ENCODE results near the gene GRID1.

GRID1 gene

DNA sequence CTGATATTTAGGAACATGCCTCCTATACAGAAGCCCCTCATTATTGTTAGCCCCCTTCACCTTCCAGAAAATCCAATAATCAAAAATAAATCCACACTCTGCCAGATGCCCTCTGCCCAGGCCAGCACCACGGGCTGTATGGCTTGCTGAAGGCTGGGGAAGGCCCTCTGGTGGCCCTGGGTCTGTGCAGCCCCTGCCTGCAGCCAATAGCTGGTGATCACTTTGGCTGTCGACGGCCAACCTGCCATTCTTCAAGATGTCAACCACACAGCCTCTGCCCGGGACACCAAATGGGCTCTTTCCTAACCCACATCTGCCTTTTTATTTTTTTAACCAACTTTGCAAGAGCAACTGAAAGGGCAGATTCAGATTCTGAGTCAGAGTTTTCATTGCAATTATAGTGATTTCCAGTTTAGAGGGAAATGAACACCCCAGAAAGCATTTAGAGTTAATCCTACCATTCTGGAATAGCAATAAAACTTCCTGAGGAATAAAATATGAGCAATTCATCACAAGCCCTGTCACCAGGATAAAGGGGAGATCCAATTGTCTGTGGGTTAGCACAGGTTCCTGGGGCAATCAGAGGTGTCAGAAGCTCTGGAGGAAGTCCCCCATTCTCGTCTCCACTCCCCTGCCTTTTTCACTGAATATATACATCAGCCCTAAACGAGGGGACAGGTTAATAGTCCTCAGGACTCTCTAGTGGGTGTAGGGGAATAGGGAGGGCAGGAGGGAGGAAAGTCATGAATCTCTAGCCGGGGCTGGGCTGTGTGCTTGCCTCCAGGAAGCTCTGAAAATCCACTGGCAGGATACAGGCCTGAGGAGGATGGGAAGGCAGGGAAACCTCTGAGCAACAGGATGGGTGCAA lies 211.3 kb downstream of the GRID1 start:
- no peak for DNase-seq

DNA sequence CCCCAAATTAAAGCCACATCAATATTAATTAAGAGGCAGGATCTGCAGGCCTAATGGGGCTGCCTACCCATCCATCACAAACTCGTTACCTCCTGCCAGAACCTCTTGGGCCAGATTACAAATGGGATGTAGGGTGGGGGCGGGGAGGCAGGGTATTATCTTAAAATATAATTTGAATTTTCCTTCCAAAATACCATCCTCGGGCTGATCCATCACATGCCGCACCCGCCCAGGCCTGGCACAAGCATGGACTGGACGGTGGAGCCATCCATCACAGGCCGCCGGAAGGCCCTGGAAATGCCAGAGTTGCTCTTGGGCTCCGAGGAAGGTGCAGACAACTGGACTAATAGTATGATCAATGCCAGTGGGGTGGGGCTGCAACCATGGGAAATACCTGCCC lies 212.8 kb downstream of the GRID1 start:
- no peak for DNase-seq

DNA sequence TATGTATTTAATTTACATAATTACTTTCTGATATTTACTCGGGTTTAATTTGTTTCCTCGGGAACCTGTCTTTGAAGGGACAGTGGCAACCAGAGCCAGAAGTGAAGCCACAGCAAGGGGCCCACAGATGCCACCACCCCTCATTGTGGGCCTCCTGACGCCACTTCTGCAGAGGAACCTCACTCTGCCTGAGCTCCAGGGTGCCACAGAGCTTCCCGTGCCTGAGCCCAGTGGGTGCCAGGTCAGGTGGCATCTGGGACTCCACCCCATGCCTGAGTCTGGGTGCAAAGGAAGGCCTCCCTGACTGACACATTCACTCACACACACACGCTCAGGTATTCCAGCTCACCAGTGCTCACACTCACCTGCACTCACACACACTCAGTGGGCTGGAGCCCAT lies 213.7 kb downstream of the GRID1 start:
- DNase-seq: no peak

DNA sequence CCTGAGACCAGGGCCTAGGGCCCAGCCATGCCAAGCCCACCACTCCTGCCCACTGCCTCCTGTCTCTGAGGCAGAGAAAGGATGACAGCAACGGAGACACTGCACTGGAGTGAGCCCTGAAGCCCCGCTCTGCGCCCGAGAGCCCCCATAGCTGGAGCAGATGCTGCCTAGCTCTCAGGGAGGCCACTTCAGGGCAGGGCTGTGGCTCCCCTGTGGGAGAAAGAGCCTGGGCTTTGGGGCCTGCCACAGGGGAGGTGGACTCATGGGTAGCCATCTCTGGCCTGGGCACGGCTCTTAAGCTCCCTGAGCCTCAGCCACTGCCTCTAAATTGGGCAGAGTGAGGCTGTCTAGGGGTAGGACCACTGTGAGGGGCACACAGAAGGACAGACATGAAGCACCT lies 214.2 kb downstream of the GRID1 start:
- DNase-seq: no peak

DNA sequence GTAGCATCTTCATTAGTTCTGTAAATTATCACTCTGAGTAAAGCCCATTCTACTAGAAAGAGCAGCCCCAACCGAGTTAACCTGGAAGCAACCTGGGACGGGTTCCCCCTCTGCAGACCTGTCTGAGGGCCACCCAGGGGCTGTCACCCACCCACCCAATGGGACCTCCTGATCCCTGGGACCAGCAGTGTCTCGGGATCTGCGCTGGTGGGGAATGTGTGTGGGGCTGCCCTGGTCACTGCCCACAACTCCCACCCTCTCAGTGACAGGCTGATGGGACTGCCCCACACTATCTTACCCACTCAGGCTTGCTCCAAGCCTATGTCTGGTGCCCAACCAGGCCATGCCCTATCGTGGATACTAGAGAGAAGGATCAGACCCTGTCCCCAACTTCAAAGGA lies 215.0 kb downstream of the GRID1 start:
- DNase-seq: no peak

DNA sequence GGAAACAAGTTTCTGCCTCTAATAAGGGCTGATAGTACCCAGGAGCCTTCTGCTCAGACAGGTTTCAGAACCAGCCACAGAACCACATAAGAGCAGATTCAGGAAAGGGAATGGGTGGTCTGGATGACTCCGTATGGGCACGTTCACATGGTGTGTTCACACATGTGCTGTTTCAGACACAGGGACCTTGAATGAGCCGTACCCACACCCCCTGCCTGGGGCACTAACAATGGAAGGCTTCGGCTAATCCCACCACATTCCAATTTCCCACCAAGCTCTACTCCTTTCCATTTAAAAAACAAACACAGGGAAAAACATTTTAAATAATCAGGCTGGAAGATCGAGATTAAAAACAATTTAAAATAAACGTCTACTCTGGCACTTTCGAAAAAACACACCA lies 217.3 kb downstream of the GRID1 start:
- no peak for DNase-seq

DNA sequence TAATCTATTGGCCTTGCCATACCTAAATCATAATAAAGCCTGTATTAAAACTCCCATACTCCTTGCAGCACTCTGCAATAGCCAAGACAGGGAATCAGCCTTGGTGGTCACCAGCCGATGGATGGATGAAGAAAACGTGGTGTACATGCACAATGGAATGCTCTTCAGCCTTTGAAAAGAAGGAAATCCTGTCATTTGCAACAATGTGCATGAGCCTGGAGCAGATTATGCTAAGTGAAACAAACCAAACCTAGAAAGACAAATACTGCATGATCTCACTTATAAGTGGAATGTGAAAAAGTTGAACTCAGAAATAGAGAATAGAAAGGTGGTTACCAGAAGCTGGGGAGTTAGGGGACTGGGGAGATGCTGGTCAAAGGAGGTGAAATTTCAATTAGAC lies 218.5 kb downstream of the GRID1 start:
- DNase-seq: no peak

DNA sequence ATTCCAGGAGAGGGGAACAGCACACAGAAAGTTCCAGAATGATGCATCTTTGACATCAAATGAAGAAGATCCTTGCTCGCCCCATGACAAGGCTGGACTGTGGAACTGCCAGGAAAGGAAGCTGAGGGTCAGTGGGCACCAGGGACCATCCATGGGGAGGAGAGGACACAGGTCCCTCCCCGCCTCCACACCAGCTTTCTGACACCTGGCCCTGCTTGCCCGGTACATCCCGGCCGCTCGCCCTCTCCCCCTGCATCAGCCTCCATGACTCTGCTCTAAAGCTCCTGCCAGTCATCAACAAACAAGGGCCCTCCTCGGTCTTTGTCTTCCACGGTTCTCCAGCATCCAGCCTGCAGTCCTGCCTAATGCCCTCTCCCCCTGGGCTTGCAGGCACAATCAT lies 222.3 kb downstream of the GRID1 start:
- DNase-seq: no peak

DNA sequence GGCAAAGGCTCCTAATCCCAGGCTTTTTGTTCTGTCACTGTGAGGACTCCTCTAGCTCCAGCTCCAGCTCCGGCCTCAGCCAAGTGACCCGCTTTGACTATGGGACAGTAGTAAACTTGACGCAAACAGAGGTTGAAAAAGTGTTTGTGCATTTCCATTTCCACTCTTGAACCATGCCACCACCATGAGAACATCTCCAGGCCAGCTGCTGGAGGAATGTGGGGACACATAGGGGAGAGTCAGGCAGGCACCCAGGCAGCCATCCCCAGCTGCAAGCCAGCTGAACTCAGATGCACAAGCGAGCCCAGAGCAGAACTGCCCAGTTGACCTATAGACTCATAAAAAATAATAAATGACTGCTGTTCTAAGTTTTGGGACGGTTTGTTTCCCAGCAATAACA lies 224.7 kb downstream of the GRID1 start:
- no peak for DNase-seq

DNA sequence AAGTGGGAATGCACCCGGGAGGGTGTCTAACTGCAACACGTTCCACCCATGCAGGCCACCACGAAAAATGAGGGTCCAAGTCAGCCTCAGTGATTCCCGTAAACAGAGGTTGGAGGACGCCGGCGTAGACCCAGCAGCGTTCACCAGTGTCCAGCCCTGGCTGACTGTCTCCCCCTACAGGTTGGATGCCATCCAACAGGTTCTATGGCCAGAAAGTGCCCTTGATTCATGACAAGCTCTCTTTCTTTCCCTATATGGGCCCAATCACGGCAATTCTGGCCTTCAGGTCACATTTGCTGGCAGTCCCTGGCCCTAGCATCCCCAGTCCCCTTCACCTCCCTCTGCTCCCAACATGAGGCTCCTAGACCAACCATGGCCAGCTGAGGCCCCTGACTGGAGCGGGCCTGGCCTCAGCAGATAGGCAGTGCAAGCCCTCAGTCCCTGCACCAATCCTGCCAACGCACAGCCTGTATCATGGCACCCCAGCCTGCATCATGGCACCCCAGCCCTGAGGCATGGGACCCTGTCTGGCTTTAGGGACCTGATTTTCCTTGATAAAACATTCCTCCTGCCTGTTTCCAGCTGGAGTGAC lies 227.4 kb downstream of the GRID1 start:
- no peak for DNase-seq

DNA sequence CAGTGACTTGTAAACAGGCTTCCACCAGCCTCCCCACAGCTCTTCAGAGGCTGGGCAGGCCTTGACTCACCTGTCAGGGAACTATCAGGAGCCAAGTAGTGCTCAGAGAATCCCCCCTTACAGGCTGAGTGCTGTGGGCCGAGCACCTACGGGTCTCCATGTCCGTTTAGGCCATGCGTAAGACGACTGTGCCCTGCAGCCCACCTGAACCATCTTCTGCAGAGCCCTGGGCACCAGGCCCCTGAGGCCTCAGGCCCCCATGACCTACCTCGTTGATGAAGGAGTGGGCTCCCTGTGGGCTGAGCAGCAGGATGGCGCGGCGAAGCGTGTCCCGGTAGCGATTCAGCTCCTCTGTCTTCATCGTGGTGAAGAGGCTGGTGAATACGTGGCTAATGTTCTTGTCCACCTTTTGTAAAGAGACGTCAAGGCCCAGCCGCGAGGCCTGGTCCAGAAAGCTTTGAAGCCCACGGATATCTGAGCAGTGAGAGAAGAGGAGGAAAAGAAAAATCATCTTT lies 228.0 kb downstream of the GRID1 start:
- DNase-seq: no peak

DNA sequence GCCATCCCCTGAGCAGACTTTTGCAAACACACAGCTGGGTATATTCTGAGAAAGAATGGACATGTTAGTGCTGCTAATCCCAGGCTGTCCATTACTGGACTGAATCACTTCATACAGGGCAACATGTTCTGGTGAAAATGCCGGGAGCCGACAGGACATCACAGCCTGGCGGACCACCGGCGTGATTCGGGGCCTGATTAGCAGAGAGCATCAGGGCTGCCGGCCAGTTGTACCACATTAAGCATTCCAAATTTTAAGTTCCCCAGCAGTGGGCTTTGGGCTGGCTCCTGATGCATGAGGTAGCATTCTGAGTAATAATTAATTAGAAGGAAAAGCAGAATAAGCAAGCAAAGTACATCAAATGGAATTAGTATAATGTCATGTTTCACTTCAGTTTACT lies 229.0 kb downstream of the GRID1 start:
- DNase-seq: no peak

DNA sequence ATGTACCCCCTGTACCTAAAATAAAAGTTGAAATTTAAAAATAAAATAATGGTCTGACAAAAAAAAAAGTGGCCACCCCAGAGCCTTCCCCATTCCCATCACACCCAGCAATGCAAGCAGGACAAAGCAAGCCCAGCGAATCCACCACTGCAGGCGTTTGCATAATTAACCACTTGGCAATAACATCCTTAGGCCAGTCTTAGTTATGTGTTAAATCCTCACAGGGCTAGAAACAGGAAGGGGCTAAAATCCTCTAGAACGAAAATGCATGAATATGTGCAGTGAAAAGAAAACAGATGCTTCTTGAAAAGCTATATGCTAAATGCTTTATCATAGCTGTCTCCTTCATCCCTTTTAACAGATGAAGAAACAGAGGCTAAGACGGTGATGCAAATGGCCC lies 229.7 kb downstream of the GRID1 start:
- DNase-seq: no peak

DNA sequence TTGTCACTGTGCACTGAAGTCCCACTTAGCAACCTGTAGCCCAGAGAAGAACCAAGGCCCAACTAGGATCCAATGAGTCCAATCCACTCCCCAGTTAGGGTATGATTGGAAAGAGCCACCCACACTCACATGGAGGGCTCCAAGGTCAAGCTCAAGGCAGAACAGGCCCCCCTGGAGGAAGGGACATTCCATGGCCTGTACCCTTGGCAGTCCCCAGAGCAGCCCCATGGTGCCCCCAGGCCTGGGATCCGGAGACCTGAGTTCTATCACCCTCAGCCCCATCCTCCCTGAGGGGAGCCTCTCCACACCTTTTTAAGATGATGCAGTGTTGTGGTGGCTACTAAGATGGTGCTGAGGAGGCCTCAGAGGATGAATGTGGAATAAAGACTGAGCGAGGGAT lies 231.4 kb downstream of the GRID1 start:
- no peak for DNase-seq

DNA sequence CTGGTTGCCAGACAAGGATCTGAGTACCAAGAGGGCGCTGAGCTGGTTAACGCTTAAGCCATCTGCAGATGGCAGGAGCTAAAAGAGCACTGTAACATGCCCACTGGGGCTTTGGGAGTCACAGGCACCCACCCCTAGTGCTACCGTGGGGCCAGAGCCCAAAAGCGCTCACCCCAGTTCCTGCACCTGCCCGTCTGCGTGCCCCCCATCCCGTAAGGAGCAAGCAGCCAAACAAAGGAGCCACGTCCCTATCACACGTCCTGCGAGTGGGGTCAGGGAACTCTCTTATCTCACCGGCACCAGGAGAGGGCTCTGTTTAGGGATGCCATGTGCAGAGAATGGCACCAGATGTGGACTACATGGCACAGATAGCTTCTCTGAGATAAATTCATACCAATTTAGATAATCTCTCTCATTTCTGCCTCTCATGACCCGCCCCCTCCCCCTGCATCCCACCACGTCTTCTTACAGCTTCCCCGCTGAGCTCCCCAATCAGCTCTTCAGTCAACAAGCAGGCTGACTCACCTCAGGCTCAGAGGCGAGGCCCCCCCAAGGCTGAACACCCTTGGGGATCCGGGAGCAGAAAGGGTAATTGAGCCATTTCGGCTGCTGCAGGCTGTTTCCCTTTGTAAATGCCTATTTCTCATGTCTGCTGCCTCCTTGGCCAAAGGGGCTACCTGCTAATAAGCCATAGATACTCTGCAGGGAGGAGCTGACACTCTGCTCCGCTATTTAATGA lies 235.7 kb downstream of the GRID1 start:
- DNase-seq: no peak

DNA sequence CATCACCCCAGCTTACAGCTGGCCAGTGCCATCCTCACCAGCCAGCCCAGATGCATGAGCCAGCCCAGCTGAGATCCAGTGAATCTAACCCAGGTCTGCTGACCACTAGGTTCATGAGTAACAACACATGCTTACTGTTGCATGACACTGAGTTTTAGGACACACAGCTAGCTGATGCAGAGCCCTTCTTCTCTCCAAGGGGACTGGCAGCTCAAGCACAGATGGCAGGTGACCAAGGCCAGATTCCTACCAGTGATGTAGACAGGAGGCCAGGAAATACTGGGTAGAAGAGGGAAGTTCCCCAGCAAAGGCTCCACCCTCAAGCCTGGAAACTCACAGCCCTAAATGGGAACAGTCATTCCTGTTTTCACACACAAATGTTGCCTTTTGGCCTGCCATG lies 236.6 kb downstream of the GRID1 start:
- no peak for DNase-seq

DNA sequence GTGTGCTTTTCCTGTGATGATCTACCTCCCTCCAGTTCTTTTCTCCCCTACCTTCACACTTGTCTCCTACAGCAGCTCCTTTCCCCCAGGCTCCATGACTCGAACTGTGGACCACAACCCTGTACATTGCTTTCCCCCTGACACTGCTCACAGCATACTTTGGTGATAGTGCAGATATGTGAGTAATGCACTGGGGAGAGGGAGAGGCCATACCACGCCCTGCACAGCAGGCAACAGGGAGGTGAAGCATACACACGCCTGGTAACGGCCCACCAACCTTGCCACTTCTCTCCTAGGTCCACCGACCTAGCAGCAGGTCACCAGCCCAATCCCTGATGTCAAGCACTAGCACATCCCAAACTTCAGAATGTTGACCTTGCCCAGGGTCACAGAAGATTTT lies 238.2 kb downstream of the GRID1 start:
- DNase-seq: no peak

DNA sequence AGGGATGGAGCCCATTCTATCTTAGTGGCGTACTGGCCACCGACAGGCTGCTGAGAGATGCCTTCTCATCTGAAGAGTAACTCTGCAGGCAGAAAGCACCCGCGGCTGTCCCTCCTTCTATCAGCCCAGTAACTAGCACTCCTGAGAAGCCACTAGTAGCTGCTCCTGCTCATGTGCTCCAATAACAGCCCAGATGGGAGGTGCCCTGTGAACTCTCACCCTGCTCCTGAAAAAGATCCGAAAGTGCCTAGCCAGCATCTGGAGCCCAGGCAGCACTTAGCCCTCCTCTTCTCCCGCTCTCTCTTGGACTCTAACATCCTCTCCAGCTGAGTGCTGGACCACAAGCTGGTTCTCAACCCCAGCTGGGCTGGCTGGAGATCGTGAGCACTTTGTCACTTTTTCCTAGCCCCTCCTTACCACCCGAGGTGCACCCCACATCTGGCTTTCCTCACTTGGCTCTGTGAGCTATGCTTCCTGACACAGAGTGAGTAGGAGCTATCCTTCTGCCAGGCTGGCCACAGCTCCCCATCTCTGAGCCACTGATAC lies 239.2 kb downstream of the GRID1 start:
- DNase-seq: no peak

DNA sequence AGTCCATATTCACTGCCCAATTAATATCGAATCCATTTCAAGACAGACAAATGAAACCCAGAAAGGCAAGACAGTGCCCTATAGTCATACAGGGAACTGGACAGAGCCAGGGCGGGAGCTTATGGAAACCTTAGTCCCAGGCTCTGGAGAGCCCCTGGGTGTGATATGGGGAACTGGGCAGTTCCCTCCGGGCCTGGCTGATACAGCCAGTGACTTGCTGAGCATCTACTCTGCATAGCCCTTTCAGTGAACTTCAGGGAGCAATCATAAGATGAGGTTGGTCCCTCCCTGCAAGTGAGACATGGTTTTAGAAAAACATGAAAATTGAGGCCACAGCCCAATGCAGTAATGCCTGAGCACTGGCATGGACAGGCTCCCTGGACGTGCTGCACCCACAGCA lies 241.9 kb downstream of the GRID1 start:
- no peak for DNase-seq

DNA sequence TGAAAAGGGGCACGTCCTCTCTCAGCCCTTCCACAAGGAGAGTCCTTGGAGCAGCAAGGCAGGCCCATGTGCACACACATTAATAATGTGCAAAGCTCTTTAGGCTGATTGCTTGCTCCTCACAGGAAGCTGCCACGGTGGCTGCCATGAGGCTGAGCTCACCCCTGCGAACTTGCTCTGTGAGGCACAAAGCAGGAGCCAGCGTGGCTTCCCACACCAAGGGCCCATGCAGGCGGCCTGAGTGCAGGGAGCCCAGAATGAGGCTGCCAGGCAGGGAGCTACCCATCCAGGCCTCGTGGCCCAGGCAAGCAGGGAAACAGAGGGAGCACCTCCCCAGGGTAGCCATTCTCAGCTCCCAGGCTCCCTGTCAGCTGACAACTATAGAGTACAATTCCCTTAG lies 242.9 kb downstream of the GRID1 start:
- DNase-seq: no peak

DNA sequence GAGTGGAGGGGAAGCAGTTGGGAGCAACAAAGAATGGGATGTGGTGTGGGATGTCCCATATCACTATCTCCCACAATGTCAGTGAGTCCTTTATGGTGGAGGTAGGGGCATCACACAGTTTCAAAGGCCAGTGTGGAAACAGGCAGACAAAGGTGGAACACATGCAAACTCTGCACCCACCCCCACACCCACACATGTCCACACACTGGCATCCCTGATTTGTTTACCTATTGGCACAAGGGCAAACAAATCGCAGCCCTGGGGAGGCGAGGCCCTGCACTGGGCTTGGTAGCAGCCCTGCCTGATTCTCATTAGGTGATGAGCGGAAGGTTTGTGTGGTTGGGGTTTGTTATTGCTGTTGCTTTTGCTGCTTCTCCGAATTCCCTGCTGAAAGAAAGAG lies 243.3 kb downstream of the GRID1 start:
- no peak for DNase-seq

DNA sequence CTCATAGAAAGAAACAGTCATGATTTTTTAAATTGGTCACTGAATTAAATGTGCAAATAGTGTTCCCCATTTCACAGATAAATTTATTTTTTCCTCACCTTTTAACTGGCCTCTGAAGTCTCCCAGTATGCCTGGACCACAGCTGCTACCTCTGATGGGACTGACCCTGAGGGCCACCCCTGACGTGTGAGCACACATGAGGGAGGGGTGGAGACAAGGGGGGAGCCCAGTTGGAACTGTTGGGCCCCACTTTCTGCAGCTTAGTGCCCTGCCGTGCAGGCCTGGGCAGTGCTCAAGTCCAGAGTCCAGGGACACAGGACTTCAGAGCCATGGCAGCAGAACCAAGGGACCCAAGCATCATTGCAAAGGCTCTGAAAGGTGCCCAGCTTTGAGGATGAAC lies 243.9 kb downstream of the GRID1 start:
- no peak for DNase-seq

DNA sequence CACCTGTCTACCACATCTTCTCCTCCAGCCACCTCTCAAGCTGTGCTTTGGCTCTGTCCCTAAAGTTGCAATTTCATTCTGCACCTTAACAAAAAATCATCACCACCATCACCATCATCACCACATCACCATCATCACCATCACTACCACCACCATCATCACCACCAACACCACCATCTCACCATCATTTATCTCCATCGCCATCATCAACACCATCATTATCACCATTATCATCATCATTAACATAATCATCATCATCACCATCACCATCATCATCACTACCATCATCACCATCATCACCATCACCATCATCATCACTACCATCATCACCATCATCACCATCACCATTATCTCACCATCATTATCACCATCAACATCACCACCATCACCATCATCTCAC lies 245.4 kb downstream of the GRID1 start:
- no peak for DNase-seq

DNA sequence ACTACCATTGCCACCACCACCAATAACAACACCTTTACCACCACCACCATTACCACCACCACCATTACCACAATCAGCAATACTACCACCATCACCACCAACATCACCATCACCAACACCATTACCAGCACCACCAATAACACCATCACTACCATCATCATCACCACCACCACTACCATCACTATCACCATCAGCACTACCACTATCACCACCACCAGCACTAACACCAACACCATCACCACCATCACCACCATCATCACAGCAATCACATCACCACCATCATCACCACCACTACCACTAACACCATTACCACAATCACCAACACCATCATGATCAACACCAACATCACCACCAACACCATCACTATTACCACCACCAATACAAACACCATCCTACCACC lies 249.5 kb downstream of the GRID1 start:
- DNase-seq: no peak

All from NCI-H1930 (cell line).